Nasal cavity respiratory epithelium epithelial cell of viscerocranial mucosa (primary cell): Measurements from ENCODE around the gene CFAP100. TPM values are rescaled to one million over a fixed set of nuclear protein-coding genes. Genes with fewer than 3 reads are reported as not detected.

Experiments used
- total RNA-seq: library from RNA; depleted of rRNA; stranded (reverse); fragments of >200 nt; gene quantifications from 2 replicates; pipeline ENCODE4 v1.2.3, GENCODE V29; 2014

Gene CFAP100
- not detected in 2 replicates for total RNA-seq

GRCh38 chr3:126394179-126394976, at the start of gene CFAP100:
Gene CFAP100, plus strand, starts transcription at chr3:126394909. Its CDS starts 1,092 bp downstream, at chr3:126396001.

GRCh38 chr3:126357295-126358037, 37.2 kb upstream of the CFAP100 start, which contains the start of gene KLF15:
Gene KLF15, minus strand, starts transcription at chr3:126357408. Its CDS starts 4,486 bp downstream, at chr3:126352922.

GRCh38 chr3:126475413-126476114, 80.9 kb downstream of the CFAP100 start, which contains the start of gene ZXDC:
Gene ZXDC, minus strand, starts transcription at chr3:126475891. Its CDS starts 26 bp downstream, at chr3:126475865.

Other genes with a start within 250 kb of the CFAP100 start
- 1.0 and 21.5 TPM in 2 replicates for gene ALDH1L1, start 214.3 kb upstream of the CFAP100 start, total RNA-seq
- gene KLF15, start 37.5 kb upstream of the CFAP100 start, total RNA-seq, result 0.57 and 3.4 TPM in 2 replicates
- 25.3 and 36.1 TPM in 2 replicates for gene ZXDC, start 81.0 kb downstream of the CFAP100 start, total RNA-seq
- gene UROC1, start 122.9 kb downstream of the CFAP100 start, total RNA-seq, result not detected in 2 replicates
- gene CHST13, start 129.2 kb downstream of the CFAP100 start, total RNA-seq, result not detected in 2 replicates
- gene C3orf22, start 164.0 kb downstream of the CFAP100 start, total RNA-seq, result not detected in 2 replicates